ENCODE results near the gene LRIG3.
"Not testable (repeated sequence)": the region's sequence is repeated elsewhere in the genome, so short reads cannot be mapped to it uniquely, and the experiment has no call there.

The LRIG3 gene

DNA sequence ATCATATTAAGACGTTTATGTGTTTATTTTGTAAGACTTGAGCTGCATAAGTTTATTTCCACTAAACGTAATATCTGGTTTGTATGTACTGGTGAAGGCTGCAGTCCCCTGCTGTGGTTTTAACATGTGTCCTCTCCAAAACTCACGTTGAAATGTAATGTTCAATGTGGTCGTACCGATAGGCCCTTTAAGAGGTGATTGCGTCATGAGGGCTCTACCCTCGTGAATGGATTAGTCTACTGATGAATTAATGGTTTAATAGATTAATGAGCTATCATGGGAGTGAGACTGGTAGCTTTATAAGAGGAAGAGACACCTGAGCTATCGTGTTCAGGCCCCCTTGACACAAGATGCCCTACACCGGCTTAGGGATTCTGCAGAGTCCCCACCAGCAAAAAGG, 14.9 kb downstream of the LRIG3 start:
- DNase-seq (ENCODE audit: low spot score): no peak

DNA sequence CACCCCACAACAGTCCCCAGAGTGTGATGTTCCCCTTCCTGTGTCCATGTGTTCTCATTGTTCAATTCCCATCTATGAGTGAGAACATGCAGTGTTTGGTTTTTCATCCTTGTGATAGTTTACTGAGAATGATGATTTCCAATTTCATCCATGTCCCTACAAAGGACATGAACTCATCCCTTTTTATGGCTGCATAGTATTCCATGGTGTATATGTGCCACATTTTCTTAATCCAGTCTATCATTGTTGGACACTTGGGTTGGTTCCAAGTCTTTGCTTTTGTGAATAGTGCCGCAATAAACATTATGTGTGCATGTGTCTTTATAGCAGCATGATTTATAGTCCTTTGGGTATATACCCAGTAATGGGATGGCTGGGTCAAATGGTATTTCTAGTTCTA, 17.6 kb downstream of the LRIG3 start:
- DNase-seq (ENCODE audit: low spot score): not testable (repeated sequence)

DNA sequence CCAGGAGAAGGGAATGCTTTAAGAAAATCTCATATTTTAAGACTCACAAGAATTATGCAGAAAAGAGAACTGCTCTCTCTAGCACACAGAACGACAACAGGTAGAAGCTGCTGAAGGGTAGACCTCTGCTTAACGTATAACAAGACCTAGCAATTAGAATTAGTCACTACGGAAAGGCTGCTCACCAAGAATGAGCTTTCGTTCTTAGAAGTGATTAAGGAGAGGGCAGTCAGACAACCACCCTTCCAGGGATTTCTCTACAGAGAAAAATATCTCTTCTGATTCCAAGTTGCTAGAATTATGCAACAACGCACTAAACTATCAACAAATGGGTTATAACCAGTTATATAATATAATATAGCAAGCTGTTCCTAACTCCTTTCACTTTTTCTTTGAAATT, 18.6 kb downstream of the LRIG3 start:
- no peak for DNase-seq (ENCODE audit: low spot score)

DNA sequence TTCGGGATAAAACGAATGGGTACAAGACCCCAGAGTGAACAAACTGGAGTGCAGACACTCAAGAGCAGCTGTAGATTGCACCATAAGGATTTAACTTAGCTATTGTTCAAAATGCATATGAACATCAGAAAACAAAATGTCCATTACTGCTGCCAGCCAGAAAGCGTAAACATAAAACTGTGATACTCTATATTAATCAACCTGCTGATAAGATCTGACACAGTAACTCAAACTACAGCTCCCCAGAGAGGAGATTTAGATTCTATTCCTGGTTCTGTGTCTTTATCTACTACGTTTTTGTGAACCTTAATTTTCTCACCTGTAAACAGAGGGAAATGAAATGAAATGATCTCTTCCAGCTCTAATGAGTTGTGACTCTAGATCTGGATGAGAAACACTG, 22.3 kb downstream of the LRIG3 start:
- DNase-seq (ENCODE audit: low spot score): no peak

DNA sequence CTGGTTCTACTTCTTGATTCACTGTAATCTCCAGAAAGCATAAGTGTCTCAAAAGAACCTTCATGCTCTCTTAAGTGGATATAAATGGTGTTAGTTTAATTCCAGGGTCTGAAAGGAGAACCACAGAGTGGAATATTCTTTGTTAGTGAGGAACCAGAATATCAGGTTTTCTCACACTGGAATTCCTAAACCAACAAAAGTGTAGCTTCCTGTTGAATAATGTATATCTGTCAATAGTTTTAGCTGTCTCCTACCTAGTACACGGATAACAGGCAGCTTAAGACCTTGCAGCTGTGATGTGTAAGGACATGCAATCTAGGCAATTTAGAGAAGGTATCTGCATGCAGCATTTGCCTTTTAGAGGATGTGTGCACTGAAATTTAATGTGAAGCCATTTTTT, 24.0 kb downstream of the LRIG3 start:
- no peak for DNase-seq (ENCODE audit: low spot score)

DNA sequence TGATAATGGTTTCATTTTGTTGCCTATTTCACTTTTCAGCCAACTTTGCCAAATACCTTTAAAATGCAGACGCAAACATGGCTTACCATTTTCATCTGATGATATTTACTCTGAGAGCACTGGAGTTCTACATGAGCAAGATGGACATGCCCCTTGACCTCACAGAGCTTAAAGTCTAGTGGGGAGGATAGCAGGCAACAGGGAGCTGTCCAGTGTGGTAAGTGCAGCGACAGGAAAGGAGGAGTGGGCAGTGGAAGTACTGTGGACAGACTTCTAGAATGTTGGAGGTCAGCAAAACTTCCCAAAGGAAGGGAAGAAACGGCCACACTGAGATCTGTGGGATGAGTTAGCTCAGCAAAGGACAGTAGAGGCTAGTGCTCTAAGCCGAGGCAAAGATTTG, 25.3 kb downstream of the LRIG3 start:
- no peak for DNase-seq (ENCODE audit: low spot score)

DNA sequence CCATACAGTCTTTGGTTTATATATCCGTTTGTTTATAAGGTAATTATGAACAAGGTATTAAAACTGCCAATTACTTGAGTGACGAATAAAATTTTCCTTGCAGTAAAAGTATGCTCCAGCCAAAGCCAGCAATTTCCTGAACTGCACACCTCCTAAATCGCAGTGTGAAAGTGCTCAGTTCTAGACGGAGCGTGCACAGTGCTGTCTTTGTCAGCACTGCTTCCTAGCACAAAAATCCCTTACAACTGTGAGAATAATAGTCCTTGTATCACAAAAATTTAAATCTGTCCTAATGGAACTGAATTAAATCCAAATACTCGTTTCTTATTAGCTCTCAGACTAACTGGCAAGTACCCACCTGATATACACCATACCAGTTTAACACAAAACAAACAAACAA, 26.3 kb downstream of the LRIG3 start:
- no peak for DNase-seq (ENCODE audit: low spot score)

DNA sequence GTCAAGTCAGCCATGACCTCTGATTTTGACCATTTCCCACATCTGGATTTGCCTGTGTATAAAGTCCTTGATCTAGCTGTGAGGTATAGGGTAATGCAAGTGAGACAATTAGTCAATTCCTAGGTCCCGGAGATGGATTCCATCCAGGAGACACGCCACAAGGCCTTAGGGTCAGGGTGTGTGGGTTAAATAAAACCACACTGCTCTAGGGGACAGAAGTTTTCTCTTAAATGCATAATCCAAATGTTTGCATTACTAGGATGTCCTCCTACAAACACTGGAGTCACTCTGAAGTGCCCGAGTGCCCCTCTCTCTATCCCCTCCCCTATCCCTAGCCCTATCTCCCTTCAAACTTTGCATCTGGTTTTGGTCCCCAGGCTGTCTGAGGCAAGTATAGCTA, 26.8 kb downstream of the LRIG3 start:
- no peak for DNase-seq (ENCODE audit: low spot score)

DNA sequence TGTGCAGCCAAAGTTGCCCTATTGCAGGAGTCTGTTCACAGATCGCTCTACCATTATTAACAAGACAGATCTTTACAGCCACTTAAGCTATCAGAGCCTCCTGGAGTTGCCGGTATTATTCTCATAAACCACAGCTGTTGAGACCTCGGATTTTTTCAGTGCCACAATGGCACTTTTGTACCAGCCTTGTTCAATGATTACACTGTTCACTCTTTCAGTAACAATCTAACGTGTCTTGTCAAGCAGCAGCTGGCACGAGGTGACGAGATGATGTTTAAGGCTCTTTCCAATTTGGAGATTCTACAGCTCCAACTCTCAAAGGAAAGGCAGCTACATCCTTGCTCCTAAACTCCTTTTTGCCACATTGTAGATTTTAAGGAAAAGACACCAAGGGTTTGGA, 30.7 kb downstream of the LRIG3 start:
- no peak for DNase-seq (ENCODE audit: low spot score)

DNA sequence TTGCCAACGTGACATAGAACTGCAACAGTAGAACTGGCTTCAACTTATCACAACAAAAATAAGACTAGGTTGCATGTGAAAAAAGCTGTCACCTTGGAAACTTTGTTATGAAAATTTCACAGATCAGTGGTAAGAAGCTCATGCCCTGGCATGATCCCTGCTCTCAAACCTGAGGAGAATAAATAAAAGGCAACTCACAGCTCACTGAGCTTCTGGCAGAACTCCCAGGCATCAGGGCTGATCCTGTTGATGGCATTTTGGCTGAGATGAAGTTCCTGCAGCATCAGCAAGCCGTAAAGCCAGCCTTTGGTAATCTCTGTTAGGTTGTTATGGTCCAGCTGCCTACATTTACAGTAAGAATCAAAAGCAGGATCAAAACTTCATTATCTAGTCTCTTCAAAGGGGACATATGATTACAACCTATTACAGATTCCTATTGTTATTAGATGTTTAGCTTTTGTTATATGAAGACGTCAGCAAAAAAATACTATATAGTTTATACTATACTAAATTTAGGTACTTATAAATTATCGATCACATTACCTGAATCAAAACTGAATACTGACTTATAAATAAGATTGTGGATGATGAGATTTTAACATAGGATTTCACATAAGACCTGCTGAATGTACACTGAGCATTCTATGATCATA, 32.0 kb downstream of the LRIG3 start:
- DNase-seq (ENCODE audit: low spot score): no peak

DNA sequence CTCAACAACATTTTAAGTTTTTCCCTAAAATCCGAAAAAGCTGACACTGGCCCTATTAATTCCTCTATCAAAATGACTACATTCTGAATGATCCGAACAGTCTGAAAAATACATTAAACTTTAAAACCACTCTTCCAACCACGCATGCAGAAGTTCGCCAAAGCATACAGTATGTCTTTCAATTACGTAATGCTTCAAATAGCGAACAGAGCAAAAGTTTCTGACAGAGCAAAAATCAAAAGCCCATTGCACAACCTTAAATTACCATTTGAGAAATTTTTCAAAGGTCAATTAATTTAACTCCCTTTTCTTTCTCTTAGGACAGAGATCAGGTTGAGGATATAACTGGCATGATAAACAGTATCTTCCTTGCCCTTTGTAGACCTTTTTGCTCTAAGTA, 33.2 kb downstream of the LRIG3 start:
- no peak for DNase-seq (ENCODE audit: low spot score)

DNA sequence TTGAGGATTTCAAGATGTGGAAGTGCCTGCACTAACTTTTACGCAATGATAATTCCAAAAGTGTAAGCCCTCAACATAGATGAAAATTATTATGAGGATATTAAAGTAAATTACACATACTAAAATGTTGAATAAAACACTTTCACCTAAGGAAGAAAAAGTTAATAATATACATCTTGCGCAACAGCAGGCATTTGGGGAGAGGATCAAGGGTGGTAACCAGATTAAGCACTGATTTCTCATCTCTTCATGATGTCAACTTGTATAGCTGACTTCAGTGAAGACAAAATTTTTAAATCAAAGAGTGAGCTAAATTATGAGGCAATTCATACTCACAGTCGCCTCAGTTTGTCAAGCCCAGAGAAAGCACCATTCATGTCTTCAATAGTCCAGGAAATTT, 33.8 kb downstream of the LRIG3 start:
- DNase-seq (ENCODE audit: low spot score): no peak

DNA sequence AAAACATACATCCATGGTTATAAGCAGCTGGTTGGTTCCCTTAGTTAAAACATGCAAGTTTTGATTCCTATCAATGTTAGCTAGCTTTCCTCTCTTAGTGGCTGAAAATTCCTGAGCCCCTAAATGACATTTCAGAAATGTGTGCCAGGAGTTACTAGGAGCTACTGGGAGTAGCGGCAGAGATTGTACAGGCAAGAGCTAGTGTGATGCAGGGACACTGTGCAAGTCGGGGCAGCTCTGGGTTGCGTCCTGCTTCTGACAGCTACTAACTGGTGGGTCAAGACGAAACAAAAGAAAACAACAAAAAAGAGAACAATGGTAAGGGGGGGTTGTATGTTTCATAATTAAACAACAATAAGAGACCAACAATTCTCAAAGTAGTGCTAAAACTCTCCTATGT, 35.4 kb downstream of the LRIG3 start:
- no peak for DNase-seq (ENCODE audit: low spot score)

DNA sequence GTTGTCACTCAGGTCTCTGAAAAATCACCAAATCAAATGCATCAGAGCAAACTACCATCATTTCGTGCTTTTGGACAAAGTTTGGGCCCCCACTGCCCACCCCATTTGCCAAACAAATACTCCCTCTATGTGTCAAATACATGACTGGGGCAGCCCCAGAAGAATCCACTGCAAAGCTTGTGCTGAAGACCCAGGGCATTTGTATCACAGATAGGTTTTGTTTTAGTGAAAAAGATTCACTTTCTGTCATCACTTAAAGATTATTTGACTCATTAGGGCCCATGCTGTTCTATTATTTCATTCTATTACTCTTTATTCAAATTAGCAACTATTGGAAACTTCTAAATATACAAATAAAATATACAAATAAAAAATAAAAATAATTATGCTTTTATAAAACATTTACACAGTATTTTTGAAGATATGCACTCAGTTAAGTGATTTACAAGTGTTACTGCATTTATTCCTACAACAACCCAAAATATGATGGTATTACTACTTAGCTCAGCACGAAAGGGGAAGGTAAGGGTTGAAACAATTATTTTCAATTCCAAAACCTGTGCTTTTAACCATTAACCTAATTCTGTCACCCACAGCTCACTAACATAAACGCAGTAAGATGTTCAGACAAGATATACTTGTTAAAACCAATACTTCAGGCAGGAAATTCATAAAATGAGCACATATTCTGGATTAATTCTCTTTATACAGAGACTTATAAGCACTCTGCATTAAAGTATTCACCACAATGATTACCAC, 36.5 kb downstream of the LRIG3 start:
- no peak for DNase-seq (ENCODE audit: low spot score)

DNA sequence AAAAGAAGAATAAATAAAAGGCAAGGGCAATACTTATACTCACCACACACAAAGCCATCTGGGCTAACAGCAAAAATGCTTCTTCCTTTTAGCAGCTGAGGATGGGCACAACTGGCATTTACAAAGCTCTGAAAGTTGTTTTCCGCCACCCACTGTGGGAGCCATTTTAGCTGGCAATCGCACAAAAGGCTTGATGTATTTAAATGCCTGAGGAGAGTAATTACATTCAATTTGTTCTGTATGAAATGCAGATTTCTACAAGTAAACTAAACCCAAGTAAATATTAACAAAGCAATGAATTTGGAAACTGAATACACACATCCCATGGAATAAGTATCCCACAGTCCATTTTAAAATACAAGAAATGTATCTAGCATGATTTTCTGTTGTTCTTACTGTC, 37.5 kb downstream of the LRIG3 start:
- DNase-seq (ENCODE audit: low spot score): no peak

DNA sequence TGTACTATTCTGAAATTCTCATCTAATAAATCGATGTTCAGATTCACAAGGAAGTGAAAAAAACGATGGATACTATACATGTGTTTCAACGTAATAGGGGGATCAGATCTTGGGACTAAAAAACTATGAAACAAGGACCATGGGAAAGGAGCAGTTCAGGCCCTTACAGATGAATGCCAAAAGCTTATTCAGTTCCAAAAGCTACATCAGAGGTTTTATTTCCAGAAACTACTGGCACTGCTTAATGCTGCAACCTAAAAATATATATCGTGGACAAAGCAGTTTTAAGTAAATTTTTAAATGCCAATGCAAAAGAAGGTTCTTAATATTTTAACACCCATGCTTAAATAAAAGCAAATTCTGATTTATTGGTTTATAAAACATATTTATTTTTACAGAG, 38.5 kb downstream of the LRIG3 start:
- DNase-seq (ENCODE audit: low spot score): no peak

DNA sequence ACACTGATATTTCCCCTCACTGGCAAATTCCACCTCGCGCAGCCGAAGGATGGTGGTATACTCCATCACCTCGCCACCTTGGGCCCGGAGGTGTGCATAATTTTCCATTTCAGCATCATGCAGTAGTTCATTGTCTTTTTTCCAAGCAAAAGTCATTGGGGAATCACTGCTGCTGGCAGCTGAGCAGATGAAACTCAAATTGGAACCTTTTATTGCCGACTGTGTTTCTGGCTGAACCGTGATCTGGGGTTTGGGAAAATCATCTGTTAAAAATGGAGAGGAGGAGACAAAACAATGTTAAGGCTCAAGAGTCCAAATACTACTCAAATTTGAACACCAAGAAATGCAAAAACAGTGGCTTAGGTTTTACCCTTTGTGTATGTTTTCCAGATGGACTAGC, 39.7 kb downstream of the LRIG3 start:
- no peak for DNase-seq (ENCODE audit: low spot score)

DNA sequence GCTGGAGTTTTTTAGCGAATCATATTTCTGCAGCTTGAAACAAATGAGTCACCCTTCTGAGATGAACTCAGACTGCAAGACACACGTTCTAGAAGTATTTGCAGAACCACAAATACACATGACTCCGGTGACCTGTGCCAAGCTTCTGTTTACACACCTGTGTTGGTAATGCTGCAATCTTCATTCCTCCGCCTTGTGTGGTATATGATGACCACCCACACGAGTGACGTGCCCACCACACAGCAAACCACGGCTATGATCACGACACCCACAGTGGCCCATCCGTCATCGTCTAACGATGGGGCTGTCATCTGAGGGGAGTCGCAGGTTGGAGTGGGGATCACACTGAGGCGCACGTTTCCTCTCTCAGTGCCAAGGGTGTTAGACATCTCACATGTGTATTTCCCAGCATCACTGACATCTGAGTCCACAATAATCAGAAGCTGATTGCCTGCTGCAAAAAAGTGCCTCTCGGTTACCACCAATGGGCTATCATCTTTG, 43.0 kb downstream of the LRIG3 start:
- peak; percentile 8 for DNase-seq (ENCODE audit: low spot score)

DNA sequence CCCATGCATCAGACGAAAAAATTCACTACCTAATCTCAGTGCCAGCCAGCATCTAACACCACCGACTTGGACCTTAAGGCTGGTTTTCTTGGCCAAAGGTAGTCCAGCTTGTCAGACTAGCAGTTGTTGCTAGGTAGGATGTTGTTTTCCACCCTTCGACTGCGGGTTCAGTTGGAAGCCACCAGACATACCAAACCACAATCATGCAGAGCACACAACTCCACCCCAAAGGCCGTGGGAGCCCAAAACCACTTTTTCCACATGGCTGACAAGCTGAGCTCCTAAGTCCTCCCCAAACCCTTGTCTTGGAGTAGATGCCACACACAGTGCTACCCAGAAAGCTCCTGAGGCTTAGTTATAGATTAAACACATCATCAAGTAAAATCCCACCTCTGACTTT, 46.8 kb downstream of the LRIG3 start:
- DNase-seq (ENCODE audit: low spot score): no peak

DNA sequence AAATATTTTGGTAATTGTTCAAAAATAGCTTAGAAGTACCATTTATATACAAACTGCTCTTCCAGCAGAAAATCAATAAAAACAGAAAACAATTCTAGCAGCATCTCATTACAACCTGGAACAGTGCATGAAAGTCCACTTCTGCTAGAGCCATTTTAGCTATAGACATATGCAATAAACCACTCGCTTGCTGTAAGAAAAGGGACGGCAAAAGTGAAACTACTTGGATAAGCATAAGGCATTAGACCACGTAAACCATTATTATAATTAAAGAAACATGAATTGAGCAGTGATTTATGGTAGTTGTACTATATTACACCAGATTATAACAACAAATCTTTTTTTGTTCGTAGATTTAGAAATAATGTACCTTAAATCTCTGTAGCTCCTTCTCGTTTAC, 48.7 kb downstream of the LRIG3 start:
- no peak for DNase-seq (ENCODE audit: low spot score)

DNA sequence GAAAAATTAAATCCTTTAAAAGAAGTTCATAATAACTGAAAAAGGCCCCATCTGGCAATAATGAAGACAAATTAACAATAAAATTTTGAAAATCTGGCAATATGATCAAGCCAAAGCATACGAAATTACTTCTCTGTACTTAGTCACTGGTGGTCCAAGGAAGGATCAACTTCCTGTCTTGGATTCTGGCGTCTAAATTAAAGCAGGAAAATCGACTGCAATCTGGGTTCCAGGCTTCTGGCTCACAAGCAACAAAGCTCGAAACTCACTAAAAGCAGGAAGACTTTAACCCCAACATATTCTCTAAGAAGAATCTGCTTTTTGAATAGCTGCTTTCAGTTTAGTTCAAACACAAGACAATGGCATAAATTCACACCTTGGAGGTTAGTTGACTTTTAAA, 49.7 kb downstream of the LRIG3 start:
- peak; percentile 4 for DNase-seq (ENCODE audit: low spot score)

DNA sequence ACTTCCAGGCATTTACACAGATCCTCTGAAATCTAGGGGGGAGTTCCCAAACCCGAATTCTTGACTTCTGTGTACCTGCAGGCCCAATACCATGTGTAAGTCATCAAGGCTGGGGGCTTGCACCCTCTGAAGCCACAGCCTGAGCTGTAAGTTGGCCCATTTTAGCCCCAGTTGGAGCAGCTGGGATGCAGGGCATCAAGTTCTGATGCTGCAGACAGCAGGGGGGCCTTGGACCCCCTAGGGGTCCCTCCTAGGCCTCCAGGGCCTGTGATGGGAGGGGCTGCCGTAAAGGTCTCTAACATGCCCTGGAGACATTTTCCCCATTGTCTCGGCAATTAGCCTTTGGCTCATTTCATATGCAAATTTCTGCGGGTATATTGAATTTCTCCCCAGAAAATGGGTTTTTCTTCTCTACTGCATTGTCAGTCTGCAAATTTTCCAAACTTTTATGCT, 59.5 kb downstream of the LRIG3 start:
- no peak for DNase-seq (ENCODE audit: low spot score)

DNA sequence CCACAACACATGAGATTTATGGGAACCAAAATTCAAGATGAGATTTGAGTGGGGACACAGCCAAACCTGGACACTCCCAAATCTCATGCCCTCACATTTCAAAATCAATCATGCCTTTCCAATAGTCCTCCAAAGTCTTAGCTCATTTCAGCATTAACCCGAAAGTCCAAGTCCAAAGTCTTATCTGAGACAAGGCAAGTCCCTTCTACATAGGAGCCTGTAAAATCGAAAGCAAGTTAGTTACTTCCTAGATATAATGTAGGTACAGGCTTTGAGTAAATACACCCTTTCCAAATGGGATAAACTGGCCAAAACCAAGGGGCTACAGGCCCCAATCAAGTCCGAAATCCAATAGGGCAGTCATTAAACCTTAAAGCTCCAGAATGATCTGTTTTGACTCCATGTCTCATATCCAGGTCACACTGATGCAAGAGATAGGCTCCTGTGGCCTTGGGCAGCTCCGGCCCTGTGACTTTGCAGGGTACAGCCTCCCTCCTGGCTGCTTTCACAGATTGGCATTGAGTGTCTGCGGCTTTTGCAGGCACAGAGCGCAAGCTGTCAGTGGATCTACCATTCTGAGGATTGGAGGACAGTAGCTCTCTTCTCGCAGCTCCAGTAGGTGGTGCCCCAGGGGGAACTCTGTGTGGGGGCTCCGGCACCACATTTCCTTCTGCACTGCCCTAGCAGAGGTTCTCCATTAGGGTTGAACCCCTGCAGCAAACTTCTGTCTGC, 60.1 kb downstream of the LRIG3 start:
- no peak for DNase-seq (ENCODE audit: low spot score)
